Neural progenitor cell (in vitro differentiated cells): ENCODE data around the gene CKB.

Experiments used
- EZH2 ChIP-seq: fragments of 200-600 bp; sonication (generic); IDR thresholded peaks from 2 replicates; pipeline ENCODE4 v1.6.1; 2017; ENCODE audit warnings: antibody characterized with exemption, mild to moderate bottlenecking, moderate library complexity
- EZH2phosphoT487 ChIP-seq: fragments of 200-600 bp; sonication (generic); IDR thresholded peaks from 2 replicates; pipeline ENCODE4 v1.6.1; 2017; ENCODE audit warnings: antibody characterized with exemption
- TF ChIP-seq, protein P1 (sequence below): fragments of 200-600 bp; sonication (generic); IDR thresholded peaks from 2 replicates; pipeline ENCODE4 v1.5.1; 2017; ENCODE audit warnings: antibody characterized with exemption, mild to moderate bottlenecking

GRCh38 chr14:103510724-103511693 is 11.6 kb downstream of the CKB start:
- TF ChIP-seq, protein P1, sequence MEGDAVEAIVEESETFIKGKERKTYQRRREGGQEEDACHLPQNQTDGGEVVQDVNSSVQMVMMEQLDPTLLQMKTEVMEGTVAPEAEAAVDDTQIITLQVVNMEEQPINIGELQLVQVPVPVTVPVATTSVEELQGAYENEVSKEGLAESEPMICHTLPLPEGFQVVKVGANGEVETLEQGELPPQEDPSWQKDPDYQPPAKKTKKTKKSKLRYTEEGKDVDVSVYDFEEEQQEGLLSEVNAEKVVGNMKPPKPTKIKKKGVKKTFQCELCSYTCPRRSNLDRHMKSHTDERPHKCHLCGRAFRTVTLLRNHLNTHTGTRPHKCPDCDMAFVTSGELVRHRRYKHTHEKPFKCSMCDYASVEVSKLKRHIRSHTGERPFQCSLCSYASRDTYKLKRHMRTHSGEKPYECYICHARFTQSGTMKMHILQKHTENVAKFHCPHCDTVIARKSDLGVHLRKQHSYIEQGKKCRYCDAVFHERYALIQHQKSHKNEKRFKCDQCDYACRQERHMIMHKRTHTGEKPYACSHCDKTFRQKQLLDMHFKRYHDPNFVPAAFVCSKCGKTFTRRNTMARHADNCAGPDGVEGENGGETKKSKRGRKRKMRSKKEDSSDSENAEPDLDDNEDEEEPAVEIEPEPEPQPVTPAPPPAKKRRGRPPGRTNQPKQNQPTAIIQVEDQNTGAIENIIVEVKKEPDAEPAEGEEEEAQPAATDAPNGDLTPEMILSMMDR = no peak
- TF ChIP-seq EZH2phosphoT487 = no peak
- TF ChIP-seq EZH2 = no peak
